CD4-positive, alpha-beta T cell treated with Interleukin-17A for 1 hour (primary cell): ENCODE data around the gene MMP25.
A peak's percentile ranks its signal among the peaks of the same experiment; 100 is the strongest.
"Not testable (repeated sequence)": the region's sequence is repeated elsewhere in the genome, so short reads cannot be mapped to it uniquely, and the experiment has no call there.

Experiments
- DNase-seq: peaks from one replicate; pipeline ENCODE4 v3.0.0-alpha.2; 2020

The MMP25 gene

GRCh38 chr16:3056336-3057180 lies 10.2 kb downstream of the MMP25 start:
- DNase-seq: no peak

GRCh38 chr16:3057181-3058138 lies 11.1 kb downstream of the MMP25 start:
- no peak for DNase-seq

- peak; percentile 57 for DNase-seq
Observed at GRCh38 chr16:3058139-3059030, 12.0 kb downstream of the MMP25 start.

- DNase-seq: peak; percentile 88
Observed at GRCh38 chr16:3059041-3059722, 12.8 kb downstream of the MMP25 start.

GRCh38 chr16:3059723-3060242 lies 13.4 kb downstream of the MMP25 start:
- DNase-seq: no peak

- DNase-seq: no peak
Observed at GRCh38 chr16:3060339-3061127, 14.2 kb downstream of the MMP25 start.

- no peak for DNase-seq
Observed at GRCh38 chr16:3062553-3062952, 16.2 kb downstream of the MMP25 start.

GRCh38 chr16:3063625-3064386 lies 17.4 kb downstream of the MMP25 start:
- DNase-seq: no peak

- DNase-seq: peak; percentile 88
Observed at GRCh38 chr16:3065069-3065741, 18.8 kb downstream of the MMP25 start, which contains the start of gene IL32. Gene IL32, plus strand, starts transcription at chr16:3065640. Its CDS starts 172 bp downstream, at chr16:3065812.

- no peak for DNase-seq
Observed at GRCh38 chr16:3065742-3066439, 19.5 kb downstream of the MMP25 start.

GRCh38 chr16:3066440-3066748 lies 20.0 kb downstream of the MMP25 start:
- DNase-seq: no peak

- DNase-seq: peak; percentile 58
Observed at GRCh38 chr16:3068487-3068886, 22.1 kb downstream of the MMP25 start.

GRCh38 chr16:3069146-3069545 lies 22.8 kb downstream of the MMP25 start:
- DNase-seq: not testable (repeated sequence)

- DNase-seq: peak; percentile 51
Observed at GRCh38 chr16:3070608-3071111, 24.3 kb downstream of the MMP25 start.

- DNase-seq: peak; percentile 39
Observed at GRCh38 chr16:3071655-3072054, 25.3 kb downstream of the MMP25 start.

GRCh38 chr16:3072148-3072547 lies 25.8 kb downstream of the MMP25 start:
- DNase-seq: peak; percentile 59

- DNase-seq: peak; percentile 70
Observed at GRCh38 chr16:3072576-3073263, 26.4 kb downstream of the MMP25 start.

- DNase-seq: no peak
Observed at GRCh38 chr16:3073448-3073847, 27.1 kb downstream of the MMP25 start.
